Body of pancreas (tissue), 4 donors: ENCODE measurements around the gene CACNA2D3.

Source experiments
- POLR2A ChIP-seq, 3 donors: fragments of 450-650 bp; IDR thresholded peaks; one replicate each; pipeline ENCODE4 v1.6.1; 2016; ENCODE audit warnings: antibody characterized with exemption in 3 of 3, mild to moderate bottlenecking in 2 of 3
- TF ChIP-seq, protein P1 (sequence below), 7 experiments: fragments of 450-650 bp in 4 of 7; fragments of 200-600 bp in 3 of 7; sonication (generic) in 3 of 7; IDR thresholded peaks; one replicate each; pipeline ENCODE4 v1.5.1; 2016 to 2019; ENCODE audit warnings: antibody characterized with exemption in 7 of 7

GRCh38 chr3:54698054-54698453 lies 575.7 kb downstream of the CACNA2D3 start:
- TF ChIP-seq, protein P1, sequence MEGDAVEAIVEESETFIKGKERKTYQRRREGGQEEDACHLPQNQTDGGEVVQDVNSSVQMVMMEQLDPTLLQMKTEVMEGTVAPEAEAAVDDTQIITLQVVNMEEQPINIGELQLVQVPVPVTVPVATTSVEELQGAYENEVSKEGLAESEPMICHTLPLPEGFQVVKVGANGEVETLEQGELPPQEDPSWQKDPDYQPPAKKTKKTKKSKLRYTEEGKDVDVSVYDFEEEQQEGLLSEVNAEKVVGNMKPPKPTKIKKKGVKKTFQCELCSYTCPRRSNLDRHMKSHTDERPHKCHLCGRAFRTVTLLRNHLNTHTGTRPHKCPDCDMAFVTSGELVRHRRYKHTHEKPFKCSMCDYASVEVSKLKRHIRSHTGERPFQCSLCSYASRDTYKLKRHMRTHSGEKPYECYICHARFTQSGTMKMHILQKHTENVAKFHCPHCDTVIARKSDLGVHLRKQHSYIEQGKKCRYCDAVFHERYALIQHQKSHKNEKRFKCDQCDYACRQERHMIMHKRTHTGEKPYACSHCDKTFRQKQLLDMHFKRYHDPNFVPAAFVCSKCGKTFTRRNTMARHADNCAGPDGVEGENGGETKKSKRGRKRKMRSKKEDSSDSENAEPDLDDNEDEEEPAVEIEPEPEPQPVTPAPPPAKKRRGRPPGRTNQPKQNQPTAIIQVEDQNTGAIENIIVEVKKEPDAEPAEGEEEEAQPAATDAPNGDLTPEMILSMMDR (IDR thresholded peaks at IDR 0.05) = no peak
- no peak for TF ChIP-seq POLR2A (IDR thresholded peaks at IDR 0.05)
